Measurements from ENCODE around the gene COX14. TPM values are rescaled to one million over a fixed set of nuclear protein-coding genes. Genes with fewer than 3 reads are reported as not detected.

COX14 gene
- total RNA-seq, 1 donor from 2014 or later, result 22.7 TPM

- H3K36me3 ChIP-seq, result no peaks in the 10 kb centered on the region
- peaks cover 11% of the 10 kb centered on the region for H3K27me3 Mint-ChIP-seq (ENCODE audit: insufficient read depth, low read depth)
- H3K4me1 ChIP-seq, result peaks cover 27% of the 10 kb centered on the region
- no peaks in the 10 kb centered on the region for H4K20me1 ChIP-seq (ENCODE audit: low read depth)
- no peak overlapping the region for H3K9ac ChIP-seq
- H3K27ac ChIP-seq, result no peak overlapping the region
- peaks cover 19% of the 10 kb centered on the region for H3F3A ChIP-seq (ENCODE audit: low read depth)
- H3K4me1 Mint-ChIP-seq, result peaks cover 58% of the 10 kb centered on the region
- peak overlapping the region; percentile 44 for H3K27ac Mint-ChIP-seq
- H3K27me3 ChIP-seq, result no peaks in the 10 kb centered on the region
- H3K9me3 Mint-ChIP-seq, result no peaks in the 10 kb centered on the region
- no peak overlapping the region for H3K4me2 ChIP-seq
- no peaks in the 10 kb centered on the region for H3K9me3 ChIP-seq (ENCODE audit: low read depth)
- no peaks in the 10 kb centered on the region for H3K79me2 ChIP-seq (ENCODE audit: low read depth)
- no peak overlapping the region for H2AFZ ChIP-seq (replicated peaks)
- no peak overlapping the region for H3K4me3 Mint-ChIP-seq
- no peak for DNase-seq (ENCODE audit: low spot score)
- TF ChIP-seq EZH2phosphoT487 (IDR thresholded peaks at IDR 0.05), result no peak
- TF ChIP-seq, protein P1, sequence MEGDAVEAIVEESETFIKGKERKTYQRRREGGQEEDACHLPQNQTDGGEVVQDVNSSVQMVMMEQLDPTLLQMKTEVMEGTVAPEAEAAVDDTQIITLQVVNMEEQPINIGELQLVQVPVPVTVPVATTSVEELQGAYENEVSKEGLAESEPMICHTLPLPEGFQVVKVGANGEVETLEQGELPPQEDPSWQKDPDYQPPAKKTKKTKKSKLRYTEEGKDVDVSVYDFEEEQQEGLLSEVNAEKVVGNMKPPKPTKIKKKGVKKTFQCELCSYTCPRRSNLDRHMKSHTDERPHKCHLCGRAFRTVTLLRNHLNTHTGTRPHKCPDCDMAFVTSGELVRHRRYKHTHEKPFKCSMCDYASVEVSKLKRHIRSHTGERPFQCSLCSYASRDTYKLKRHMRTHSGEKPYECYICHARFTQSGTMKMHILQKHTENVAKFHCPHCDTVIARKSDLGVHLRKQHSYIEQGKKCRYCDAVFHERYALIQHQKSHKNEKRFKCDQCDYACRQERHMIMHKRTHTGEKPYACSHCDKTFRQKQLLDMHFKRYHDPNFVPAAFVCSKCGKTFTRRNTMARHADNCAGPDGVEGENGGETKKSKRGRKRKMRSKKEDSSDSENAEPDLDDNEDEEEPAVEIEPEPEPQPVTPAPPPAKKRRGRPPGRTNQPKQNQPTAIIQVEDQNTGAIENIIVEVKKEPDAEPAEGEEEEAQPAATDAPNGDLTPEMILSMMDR (IDR thresholded peaks at IDR 0.05), result no peak
- no peak for TF ChIP-seq EZH2 (IDR thresholded peaks at IDR 0.05)
- H3K36me3 Mint-ChIP-seq, result no peaks in the 10 kb centered on the region
- no peak overlapping the region for H3K4me3 ChIP-seq
Observed at GRCh38 chr12:50106907-50107306, 5.1 kb upstream of the COX14 start.

- Mint-ChIP-seq H3K9me3 (no peaks in the 10 kb centered on the region), H3K27ac (peak overlapping the region; percentile 90), H3K4me3 (no peak overlapping the region), H3K4me1 (peaks cover 63% of the 10 kb centered on the region), H3K36me3 (no peaks in the 10 kb centered on the region), H3K27me3 (ENCODE audit: insufficient read depth, low read depth) (peaks cover 13% of the 10 kb centered on the region)
- no peak overlapping the region for H2AFZ ChIP-seq (replicated peaks)
- H3K4me3 ChIP-seq, result no peak overlapping the region
- H3K79me2 ChIP-seq (ENCODE audit: low read depth), result peaks cover under 1% of the 10 kb centered on the region
- TF ChIP-seq EZH2phosphoT487 (IDR thresholded peaks at IDR 0.05) (no peak), EZH2 (IDR thresholded peaks at IDR 0.05) (no peak)
- TF ChIP-seq, protein P1 (IDR thresholded peaks at IDR 0.05), result no peak
- DNase-seq (ENCODE audit: low spot score), result no peak
- H3K4me1 ChIP-seq, result peaks cover 27% of the 10 kb centered on the region
- no peak overlapping the region for H3K27ac ChIP-seq
- H3K9ac ChIP-seq, result no peak overlapping the region
- H3K27me3 ChIP-seq, result no peaks in the 10 kb centered on the region
- no peak overlapping the region for H3K4me2 ChIP-seq
- H3K9me3 ChIP-seq (ENCODE audit: low read depth), result no peaks in the 10 kb centered on the region
- H3F3A ChIP-seq (ENCODE audit: low read depth), result peaks cover 24% of the 10 kb centered on the region
- no peaks in the 10 kb centered on the region for H3K36me3 ChIP-seq
- no peaks in the 10 kb centered on the region for H4K20me1 ChIP-seq (ENCODE audit: low read depth)
Observed at GRCh38 chr12:50107416-50108268, 4.4 kb upstream of the COX14 start.

- Histone ChIP-seq H3K27ac (no peak overlapping the region), H3K4me3 (no peak overlapping the region), H4K20me1 (ENCODE audit: low read depth) (no peaks in the 10 kb centered on the region), H2AFZ (replicated peaks) (no peak overlapping the region), H3F3A (ENCODE audit: low read depth) (peaks cover 30% of the 10 kb centered on the region), H3K9me3 (ENCODE audit: low read depth) (no peaks in the 10 kb centered on the region), H3K27me3 (no peaks in the 10 kb centered on the region), H3K9ac (no peak overlapping the region), H3K4me1 (peaks cover 22% of the 10 kb centered on the region), H3K79me2 (ENCODE audit: low read depth) (peaks cover 17% of the 10 kb centered on the region), H3K4me2 (no peak overlapping the region), H3K36me3 (no peaks in the 10 kb centered on the region)
- Mint-ChIP-seq H3K9me3 (no peaks in the 10 kb centered on the region), H3K4me3 (no peak overlapping the region), H3K27ac (no peak overlapping the region), H3K27me3 (ENCODE audit: insufficient read depth, low read depth) (peaks cover 11% of the 10 kb centered on the region), H3K4me1 (peaks cover 65% of the 10 kb centered on the region), H3K36me3 (no peaks in the 10 kb centered on the region)
- DNase-seq (ENCODE audit: low spot score), result no peak
- TF ChIP-seq EZH2phosphoT487 (IDR thresholded peaks at IDR 0.05), result no peak
- TF ChIP-seq EZH2 (IDR thresholded peaks at IDR 0.05), result no peak
- TF ChIP-seq, protein P1 (IDR thresholded peaks at IDR 0.05), result no peak
Observed at GRCh38 chr12:50109319-50109718, 2.7 kb upstream of the COX14 start.

Data from neural progenitor cell (in vitro differentiated cells).